DMS53 (cell line): ENCODE results near the gene TCERG1.
"Not testable (repeated sequence)": the region's sequence is repeated elsewhere in the genome, so short reads cannot be mapped to it uniquely, and the experiment has no call there.

Experiments used
- DNase-seq: peaks from one replicate; lab custom pipeline; 2025; lab: John Stamatoyannopoulos, UW

Gene TCERG1

DNA sequence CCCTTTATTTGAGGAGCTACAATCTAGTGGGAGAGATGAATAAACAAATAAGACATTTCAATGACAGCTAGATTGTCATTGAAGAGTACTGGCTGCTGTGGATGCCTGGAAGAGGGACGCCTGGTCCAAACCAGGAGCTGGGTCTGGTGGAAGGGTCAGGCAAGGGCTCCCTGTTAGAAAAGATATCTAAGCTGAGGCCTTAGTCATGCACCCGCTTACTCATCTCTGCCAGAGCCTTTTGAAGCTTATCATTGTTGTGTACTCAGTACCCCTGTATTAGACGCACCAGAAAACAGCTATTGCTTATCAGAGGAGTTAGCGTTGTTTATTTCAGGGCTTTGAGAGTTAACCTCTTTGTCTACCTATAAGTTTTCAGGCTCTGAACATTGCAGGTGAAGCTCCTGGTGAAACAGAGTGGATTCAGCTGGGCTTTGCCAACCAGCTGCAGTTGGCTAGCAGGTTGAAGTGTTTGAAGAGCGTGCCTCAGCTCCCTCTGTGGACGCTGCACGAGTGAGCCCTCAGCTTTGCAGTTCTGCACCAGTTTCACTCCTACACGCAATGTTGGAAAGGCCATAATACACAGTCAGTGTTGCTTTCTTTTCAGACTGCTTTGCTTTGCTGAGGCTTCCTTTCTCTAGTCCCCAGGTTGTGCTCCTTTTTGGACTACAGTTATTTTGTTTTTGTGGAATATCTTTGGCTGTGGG, 74.4 kb downstream of the TCERG1 start:
- DNase-seq = peak; percentile 91

- peak; percentile 13 for DNase-seq
Measured at GRCh38 chr5:146523698-146524097, 76.6 kb downstream of the TCERG1 start.

DNA sequence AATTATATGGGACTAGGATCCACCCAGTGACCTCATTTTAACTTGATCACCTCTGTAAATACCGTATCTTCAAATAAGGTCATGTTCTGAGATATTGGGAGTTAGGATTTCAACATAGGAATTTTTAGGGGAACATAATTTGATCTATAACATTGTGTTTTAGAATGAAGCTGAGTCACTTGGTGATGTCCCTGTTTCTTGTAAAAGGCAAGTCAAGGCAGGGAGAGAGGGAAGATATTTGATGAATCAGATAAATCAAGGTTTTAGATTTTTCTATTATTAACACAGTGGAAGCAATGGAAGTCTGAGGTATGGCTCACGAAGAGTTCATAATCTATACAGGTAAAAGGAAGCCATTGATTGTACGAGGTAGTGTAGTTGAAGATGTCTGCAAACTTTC, 80.7 kb downstream of the TCERG1 start:
- no peak for DNase-seq

- DNase-seq = no peak
Measured at GRCh38 chr5:146528236-146528635, 81.1 kb downstream of the TCERG1 start.

DNA sequence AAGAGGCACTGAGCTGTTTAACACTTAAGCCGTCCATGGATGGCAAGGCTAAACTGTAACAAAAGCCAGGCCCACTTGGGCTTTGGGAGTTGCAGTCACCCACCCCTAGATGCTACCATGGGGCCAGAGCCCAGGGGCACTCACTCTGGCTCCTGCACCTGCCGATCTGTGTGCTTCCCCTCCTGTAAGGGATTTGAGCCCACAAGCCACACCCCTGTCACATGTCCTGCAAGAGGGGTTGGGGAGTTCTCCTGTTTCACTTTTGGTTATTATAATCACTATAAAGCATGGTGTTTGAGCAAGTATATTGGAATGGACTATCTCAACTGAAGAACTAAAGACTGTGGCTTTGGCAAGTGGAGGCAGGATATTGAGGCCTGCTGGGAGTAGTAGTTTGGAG, 82.9 kb downstream of the TCERG1 start:
- DNase-seq = no peak

DNA sequence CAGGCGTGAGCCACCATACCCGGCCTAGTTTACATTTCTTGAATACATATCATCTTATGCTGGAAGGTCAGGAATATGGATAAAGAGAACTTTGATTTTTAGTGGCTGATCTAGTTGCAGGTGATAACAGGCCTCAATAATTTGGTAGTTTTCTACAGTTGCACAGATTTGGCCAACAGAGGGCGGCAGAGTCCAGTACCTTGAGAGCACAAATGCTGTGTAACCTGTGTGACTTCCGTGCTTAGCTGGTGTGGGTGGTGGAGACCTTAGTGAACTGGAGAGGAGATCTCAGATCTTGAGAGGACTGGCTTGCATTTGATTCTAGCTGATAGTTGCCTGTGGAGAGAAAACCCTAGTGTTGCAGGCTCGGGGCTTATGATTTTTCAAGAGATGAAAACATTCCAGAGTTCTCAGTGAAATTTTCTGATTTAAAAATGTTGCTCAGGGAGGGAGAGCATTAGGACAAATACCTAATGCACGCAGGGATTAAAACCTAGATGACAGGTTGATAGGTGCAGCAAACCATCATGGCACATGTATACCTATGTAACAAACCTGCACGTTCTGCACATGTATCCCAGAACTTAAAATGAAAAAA, 86.2 kb downstream of the TCERG1 start:
- peak; percentile 91 for DNase-seq

DNA sequence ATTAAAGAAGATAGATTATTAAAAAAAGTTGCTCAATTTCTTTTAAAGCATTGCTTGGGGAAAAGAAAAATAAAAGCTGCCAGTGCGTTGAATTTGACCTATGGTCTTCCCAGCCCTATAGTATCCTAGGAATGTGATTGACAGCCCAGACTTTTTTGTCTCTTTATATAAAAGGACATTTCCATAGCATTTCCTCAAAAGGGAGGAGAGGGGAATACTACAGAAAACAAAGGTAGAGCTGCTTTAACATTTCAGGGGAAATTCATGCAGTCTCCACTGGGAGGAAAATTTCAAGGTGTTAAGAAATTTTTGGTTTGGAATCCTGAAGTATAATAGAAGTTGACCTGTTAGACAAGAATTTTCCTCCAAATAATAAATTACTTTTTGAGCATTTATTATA, 86.7 kb downstream of the TCERG1 start:
- no peak for DNase-seq

GRCh38 chr5:146538432-146538831, 91.3 kb downstream of the TCERG1 start:
- no peak for DNase-seq

DNA sequence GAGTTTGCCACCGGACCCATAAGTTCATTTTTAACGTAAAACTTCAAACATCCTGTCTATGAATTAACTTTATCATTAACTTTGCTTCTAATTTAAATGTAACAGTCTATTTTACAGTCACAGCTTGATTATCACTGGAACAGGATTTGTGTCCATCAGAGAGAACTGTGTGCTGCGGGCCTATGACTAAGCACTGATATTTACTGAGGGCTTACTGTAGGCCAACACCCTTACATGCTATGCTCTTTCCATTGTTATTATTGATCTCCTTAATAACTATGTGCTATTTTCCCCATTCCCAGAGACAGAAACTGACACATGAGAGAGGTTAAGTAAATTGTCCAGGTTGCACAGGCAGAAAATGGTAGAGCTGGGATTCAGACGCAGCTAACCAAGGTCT, 92.8 kb downstream of the TCERG1 start:
- peak; percentile 62 for DNase-seq

DNA sequence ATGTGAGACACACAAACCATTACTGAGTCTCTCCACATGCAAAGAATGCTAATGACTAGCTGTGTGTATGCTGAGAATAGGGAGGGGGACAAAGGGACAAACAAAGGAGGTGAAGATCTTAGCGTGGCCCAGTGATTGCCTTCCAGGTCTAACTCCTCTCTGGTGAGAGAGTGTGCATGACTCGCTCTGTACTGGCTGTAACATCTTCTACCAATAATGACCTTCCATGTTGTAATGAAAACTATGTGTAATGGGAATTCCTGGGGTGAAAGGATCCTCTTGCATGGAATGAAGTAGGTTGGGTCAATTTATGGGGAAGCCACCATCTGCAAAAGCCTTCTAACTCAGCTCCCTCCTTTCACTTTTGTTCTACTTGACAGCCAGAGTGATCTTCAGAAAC, 93.3 kb downstream of the TCERG1 start:
- no peak for DNase-seq

- peak; percentile 85 for DNase-seq
Measured at GRCh38 chr5:146541958-146542849, 95.1 kb downstream of the TCERG1 start.

DNA sequence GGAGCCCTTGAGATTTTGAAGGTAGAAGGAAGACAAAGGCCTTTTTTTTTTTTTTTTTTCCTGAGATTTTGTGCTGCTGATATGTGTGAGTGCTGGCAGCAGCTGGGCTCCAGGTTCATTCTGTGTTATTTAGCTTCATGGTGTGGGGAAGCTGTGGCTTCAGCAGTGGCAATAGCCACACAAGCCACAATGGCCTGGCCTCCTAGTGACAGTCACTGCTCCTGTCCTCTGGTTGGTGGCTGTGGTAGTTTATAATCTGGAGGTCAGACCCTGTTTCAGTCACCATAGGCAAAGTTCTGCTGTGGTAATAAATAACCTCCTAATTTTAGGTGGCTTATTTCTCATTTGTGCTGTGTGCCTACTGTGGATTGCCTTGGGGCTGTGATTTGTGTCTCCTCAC, 97.1 kb downstream of the TCERG1 start:
- no peak for DNase-seq

DNA sequence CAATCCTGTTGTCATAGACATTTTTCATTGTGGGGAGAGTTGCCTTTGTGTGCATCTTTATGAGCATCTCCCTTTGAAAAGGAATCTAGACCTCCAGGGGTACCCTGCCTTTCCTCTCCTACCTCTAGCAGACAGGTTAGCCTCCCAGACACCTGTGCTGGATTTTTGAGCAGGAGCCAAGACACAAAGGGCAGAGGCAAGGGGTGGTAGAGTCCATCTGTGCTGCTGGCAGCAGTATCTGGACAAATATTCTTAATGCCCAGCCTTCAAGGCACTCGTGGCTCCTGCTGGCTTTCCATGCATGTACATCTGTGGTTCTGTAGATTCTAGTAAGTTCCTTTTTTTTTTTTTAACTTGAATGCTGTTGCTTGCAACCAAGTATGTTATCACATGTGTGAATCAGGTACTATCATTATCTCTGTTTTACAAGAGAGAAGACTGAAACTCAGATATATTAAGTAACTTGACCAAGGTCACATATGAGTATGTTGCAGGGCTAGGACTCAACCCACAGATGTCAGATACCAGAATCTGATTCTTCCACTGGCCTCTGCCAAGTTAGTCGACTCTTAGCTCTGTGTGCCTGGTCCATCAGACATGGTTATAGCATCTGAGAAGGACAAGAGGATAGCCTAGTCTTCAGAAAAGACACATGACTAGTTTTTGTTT, 101.8 kb downstream of the TCERG1 start:
- DNase-seq = no peak

GRCh38 chr5:146549615-146550014, 102.5 kb downstream of the TCERG1 start:
- no peak for DNase-seq

GRCh38 chr5:146553446-146553845, 106.3 kb downstream of the TCERG1 start:
- no peak for DNase-seq

- DNase-seq = not testable (repeated sequence)
Measured at GRCh38 chr5:146556884-146557283, 109.8 kb downstream of the TCERG1 start.

- no peak for DNase-seq
Measured at GRCh38 chr5:146560205-146560812, 113.2 kb downstream of the TCERG1 start.
